Suprapubic skin (tissue), 3 donors: ENCODE results near the gene RNF13.

Source experiments
- CTCF ChIP-seq, 2 donors: fragments of 200-600 bp in 1 of 2; fragments of 450-650 bp in 1 of 2; sonication (generic) in 1 of 2; IDR thresholded peaks; one replicate each; pipeline ENCODE4 v1.5.1; 2016 to 2019; ENCODE audit warnings: antibody characterized with exemption in 2 of 2, mild to moderate bottlenecking in 1 of 2, moderate library complexity in 1 of 2
- EP300 ChIP-seq: sonication (generic); formaldehyde crosslinking; IDR thresholded peaks from one replicate; pipeline ENCODE4 v1.6.1; 2017; ENCODE audit warnings: antibody characterized with exemption
- POLR2A ChIP-seq, 2 donors: fragments of 450-650 bp; IDR thresholded peaks; one replicate each; pipeline ENCODE4 v1.6.1; 2017; ENCODE audit warnings: antibody characterized with exemption in 2 of 2, mild to moderate bottlenecking in 2 of 2, moderate library complexity in 2 of 2

DNA sequence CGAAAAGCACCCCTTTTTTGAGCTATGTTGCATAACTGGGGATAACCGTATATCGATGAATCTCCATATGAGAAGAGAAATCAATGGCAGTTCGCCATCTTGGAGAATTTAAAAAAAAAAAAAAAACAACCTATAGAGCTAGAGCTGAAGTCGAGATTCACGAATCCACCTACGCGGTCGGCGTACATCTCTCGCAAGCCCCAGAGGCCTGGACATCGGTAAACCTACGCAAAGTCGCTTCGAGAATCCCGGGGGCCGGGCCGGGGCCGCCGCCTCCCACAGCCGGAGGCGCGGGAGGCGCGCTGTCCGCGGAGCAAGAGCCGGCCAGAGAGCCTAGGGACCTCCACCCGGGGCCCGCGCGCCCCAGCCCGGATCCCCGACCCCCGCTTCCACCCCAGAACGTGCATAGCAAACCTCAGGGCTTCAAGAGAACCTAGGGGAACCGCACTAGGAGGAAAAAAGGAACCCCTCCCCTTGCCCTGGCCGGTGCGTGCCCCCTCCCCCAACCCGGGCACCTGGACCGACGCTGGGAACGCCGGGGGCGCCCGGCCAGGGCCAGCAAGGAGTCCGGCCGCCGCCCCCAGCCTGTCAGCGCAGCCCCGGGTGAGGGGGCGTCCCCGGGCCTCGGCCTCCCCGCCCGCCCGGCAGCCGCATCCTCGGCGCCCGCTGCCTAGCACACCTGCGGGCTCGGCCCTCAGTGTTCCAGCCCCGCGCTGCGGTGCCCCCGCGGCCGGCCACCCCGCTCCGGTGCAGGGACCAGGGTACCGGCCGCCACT lies 157.1 kb downstream of the RNF13 start:
- TF ChIP-seq CTCF (IDR thresholded peaks at IDR 0.05) (no peak), POLR2A (IDR thresholded peaks at IDR 0.05) (no peak), EP300 (no peak)
